Spleen (tissue), 11 donors: ENCODE results near the gene ALK. TPM values are rescaled to one million over a fixed set of nuclear protein-coding genes. Genes with fewer than 3 reads are reported as not detected.

Experiments
- DNase-seq: peaks from one replicate; pipeline ENCODE4 v3.0.0-alpha.2; 2020
- H3K27ac ChIP-seq, 8 donors: fragments of 200-600 bp; sonication (generic) in 7 of 8; 1 replicate in 4 of 8; 2 replicates in 4 of 8; pipeline versions ENCODE4 v1.5.0 to v1.8.0; 2016 to 2021; ENCODE audit warnings: inconsistent platforms in 4 of 8, mild to moderate bottlenecking in 4 of 8, moderate library complexity in 1 of 8
- H3K27me3 ChIP-seq, 7 donors: fragments of 200-600 bp; sonication (generic) in 6 of 7; replicated peaks in 1 of 7; 1 replicate in 4 of 7; 2 replicates in 3 of 7; pipeline versions ENCODE4 v1.5.0 to v1.8.0; 2016 to 2021; ENCODE audit warnings: inconsistent platforms in 3 of 7, mild to moderate bottlenecking in 1 of 7
- H3K36me3 ChIP-seq, 6 donors: fragments of 200-600 bp; sonication (generic) in 5 of 6; 1 replicate in 4 of 6; 2 replicates in 2 of 6; pipeline versions ENCODE4 v1.5.0 to v1.8.0; 2016 to 2021; ENCODE audit warnings: inconsistent platforms in 2 of 6
- H3K4me1 ChIP-seq, 6 donors: fragments of 200-600 bp; sonication (generic) in 5 of 6; 1 replicate in 3 of 6; 2 replicates in 3 of 6; pipeline versions ENCODE4 v1.5.0 to v1.8.0; 2016 to 2021; ENCODE audit warnings: inconsistent platforms in 3 of 6
- H3K4me3 ChIP-seq, 8 donors: fragments of 200-600 bp; sonication (generic) in 7 of 8; 1 replicate in 4 of 8; 2 replicates in 4 of 8; pipeline versions ENCODE4 v1.5.0 to v1.8.0; 2016 to 2021; ENCODE audit warnings: inconsistent platforms in 4 of 8, mild to moderate bottlenecking in 4 of 8, moderate library complexity in 2 of 8
- H3K9me3 ChIP-seq, 8 donors: fragments of 200-600 bp; sonication (generic) in 7 of 8; 1 replicate in 4 of 8; 2 replicates in 4 of 8; pipeline versions ENCODE4 v1.5.0 to v1.8.0; 2016 to 2021; ENCODE audit warnings: inconsistent platforms in 4 of 8
- CTCF ChIP-seq, 11 experiments: fragments of 200-600 bp in 7 of 11; fragments of 450-650 bp in 4 of 11; sonication (generic) in 4 of 11; IDR thresholded peaks in 8 of 11; conservative IDR thresholded peaks in 3 of 11; 1 replicate in 7 of 11; 2 replicates in 4 of 11; pipeline versions ENCODE4 v1.4.0 to v1.8.0; 2016 to 2021; ENCODE audit warnings: antibody characterized with exemption in 11 of 11, inconsistent platforms in 4 of 11, mild to moderate bottlenecking in 1 of 11
- POLR2A ChIP-seq, 3 donors: fragments of 450-650 bp; IDR thresholded peaks; one replicate each; pipeline ENCODE4 v1.5.1; 2017; ENCODE audit warnings: antibody characterized with exemption in 3 of 3, mild to moderate bottlenecking in 1 of 3
- POLR2AphosphoS5 ChIP-seq, 3 donors: sonication (generic); formaldehyde crosslinking; IDR thresholded peaks; one replicate each; pipeline ENCODE4 v1.5.1; 2017; ENCODE audit warnings: antibody characterized with exemption in 3 of 3
- WGBS, 5 donors: extraction: QIAGEN DNeasy Blood & Tissue Kit in 3 of 5; methylation state at CpG; one replicate each; pipeline versions ENCODE4 v1.1.5 to v1.1.7; 2013 to 2018; 5-methylcytosine and 5-hydroxymethylcytosine counted together
- intact Hi-C: fragments of 100-400 bp; cut with DNase I; formaldehyde crosslinking; loops from one replicate; pipeline ENCODE4 v1.15.0; 2023; ENCODE audit warnings: low total_unique reads
- polyA plus RNA-seq, 3 donors: library from polyadenylated mRNA; stranded (reverse); fragments of 200-250 nt; gene quantifications; one replicate each; pipeline ENCODE4 v1.2.1, GENCODE V29; 2013
- total RNA-seq, 7 donors: library from RNA; depleted of rRNA in 3 of 7; stranded (reverse); fragments of >200 nt in 3 of 7; fragmentation: NEBNext Ultra II Directional in 4 of 7; extraction: Animal tissue kit (Norgen Biotek cat#: 25700) in 4 of 7; gene quantifications; one replicate each; pipeline versions ENCODE4 v1.1.0 to v1.2.1, GENCODE V29; 2016 to 2021
- donor health status: healthy with polysubstance abuse.
- donor health status: DM: no; HTN: no; CAD: no; lungs with moderate emphysema.
- donor health status: DM: no; HTN: no; CAD: no.
- donor health status: Bipolar disorder and iron deficiency.
- donor health status: healthy.
- donor health status: DM: no; HTN: no; CAD: no.
- donor health status: DM: yes; HTN: yes; CAD: no.

The ALK gene
- total and polyA plus RNA-seq, 10 donors = 0.03 to 0.28 (median 0.06) TPM; not detected in 7

- H3K36me3 ChIP-seq = no peaks in the 10 kb centered on the region
- WGBS, 5 donors = 70 to 91% (median 82%) methylated on average over 2 of the region's 2 CpGs
- TF ChIP-seq POLR2AphosphoS5 (IDR thresholded peaks at IDR 0.05) = no peak
- no peaks in the 10 kb centered on the region for H3K27me3 ChIP-seq
- DNase-seq = no peak
- intact Hi-C loops = no loop called here
- no peak overlapping the region for H3K4me3 ChIP-seq
- H3K27ac ChIP-seq = no peak overlapping the region
- H3K4me1 ChIP-seq = no peaks in the 10 kb centered on the region
- H3K9me3 ChIP-seq = no peaks in the 10 kb centered on the region
These were observed 223.7 kb downstream of the ALK start for GRCh38 chr2:29697715-29698114.

GRCh38 chr2:29697181-29697580 lies 224.2 kb downstream of the ALK start:
- no peaks in the 10 kb centered on the region for H3K4me1 ChIP-seq
- no peak overlapping the region for H3K4me3 ChIP-seq
- intact Hi-C loops = no loop called here
- WGBS, 5 donors = 72 to 87% (median 79%) methylated on average over 3 of the region's 3 CpGs
- no peak for DNase-seq
- TF ChIP-seq POLR2AphosphoS5 (IDR thresholded peaks at IDR 0.05) (no peak), POLR2A (IDR thresholded peaks at IDR 0.05) (no peak)
- no peaks in the 10 kb centered on the region for H3K36me3 ChIP-seq
- H3K9me3 ChIP-seq = peaks cover 0 to 4% (median 0%) of the 10 kb centered on the region in 8 donors
- no peak overlapping the region for H3K27ac ChIP-seq
- no peaks in the 10 kb centered on the region for H3K27me3 ChIP-seq

GRCh38 chr2:29694741-29695140 lies 226.6 kb downstream of the ALK start:
- 90 to 95% (median 92%) methylated on average over 5 of the region's 5 CpGs for WGBS, 5 donors
- intact Hi-C loops = no loop called here

GRCh38 chr2:29691391-29691950 lies 229.9 kb downstream of the ALK start:
- intact Hi-C loops = no loop called here
- Histone ChIP-seq H3K4me3 (no peak overlapping the region), H3K36me3 (no peaks in the 10 kb centered on the region), H3K9me3 (peaks cover 0 to 9% (median 0%) of the 10 kb centered on the region in 8 donors), H3K27ac (no peak overlapping the region), H3K4me1 (no peaks in the 10 kb centered on the region), H3K27me3 (no peaks in the 10 kb centered on the region)
- TF ChIP-seq CTCF (IDR thresholded peaks at IDR 0.05 in 8 of 11, conservative IDR thresholded peaks at IDR 0.05 in 3 of 11) (no peak), POLR2A (IDR thresholded peaks at IDR 0.05) (no peak), POLR2AphosphoS5 (IDR thresholded peaks at IDR 0.05) (no peak)
- WGBS, 5 donors = 91 to 98% (median 95%) methylated on average over 2 of the region's 2 CpGs
- no peak for DNase-seq

More at GRCh38 chr2:29694741-29695140, 226.6 kb downstream of the ALK start:
- H3K36me3 ChIP-seq = no peaks in the 10 kb centered on the region
- no peak overlapping the region for H3K27ac ChIP-seq
- no peaks in the 10 kb centered on the region for H3K4me1 ChIP-seq
- no peak for TF ChIP-seq CTCF (IDR thresholded peaks at IDR 0.05 in 8 of 11, conservative IDR thresholded peaks at IDR 0.05 in 3 of 11)
- no peak for TF ChIP-seq POLR2A (IDR thresholded peaks at IDR 0.05)
- no peak for TF ChIP-seq POLR2AphosphoS5 (IDR thresholded peaks at IDR 0.05)
- peaks cover 0 to 9% (median 0%) of the 10 kb centered on the region in 8 donors for H3K9me3 ChIP-seq
- H3K27me3 ChIP-seq = no peaks in the 10 kb centered on the region
- DNase-seq = no peak
- no peak overlapping the region for H3K4me3 ChIP-seq

- peaks cover 0 to 5% (median 0%) of the 10 kb centered on the region in 7 donors for H3K27me3 ChIP-seq
- 84 to 96% (median 90%) methylated on average over 5 of the region's 5 CpGs for WGBS, 5 donors
- TF ChIP-seq CTCF (IDR thresholded peaks at IDR 0.05 in 8 of 11, conservative IDR thresholded peaks at IDR 0.05 in 3 of 11) = no peak
- TF ChIP-seq POLR2AphosphoS5 (IDR thresholded peaks at IDR 0.05) = no peak
- no peak for TF ChIP-seq POLR2A (IDR thresholded peaks at IDR 0.05)
- H3K9me3 ChIP-seq = peaks cover 0 to 9% (median 0%) of the 10 kb centered on the region in 8 donors
- no peak overlapping the region for H3K27ac ChIP-seq
- intact Hi-C loops = no loop called here
- H3K4me3 ChIP-seq = no peak overlapping the region
- H3K4me1 ChIP-seq = no peaks in the 10 kb centered on the region
- no peak for DNase-seq
- H3K36me3 ChIP-seq = no peaks in the 10 kb centered on the region
These were observed 231.7 kb downstream of the ALK start for GRCh38 chr2:29689666-29690065.
